GM18502 (cell line): Measurements from ENCODE around the gene OPN1MW3.
A peak's percentile ranks its signal among the peaks of the same experiment; 100 is the strongest.
"Not testable (repeated sequence)": the region's sequence is repeated elsewhere in the genome, so short reads cannot be mapped to it uniquely, and the experiment has no call there.

ENCODE experiments used
- ATAC-seq: cut with Tn5 transposase; IDR thresholded peaks from one replicate; pipeline ENCODE4 v1.9.1; 2021; ENCODE audit warnings: mild to moderate bottlenecking; ENCODE audit not compliant: unreplicated experiment, poor library complexity

The OPN1MW3 gene

DNA sequence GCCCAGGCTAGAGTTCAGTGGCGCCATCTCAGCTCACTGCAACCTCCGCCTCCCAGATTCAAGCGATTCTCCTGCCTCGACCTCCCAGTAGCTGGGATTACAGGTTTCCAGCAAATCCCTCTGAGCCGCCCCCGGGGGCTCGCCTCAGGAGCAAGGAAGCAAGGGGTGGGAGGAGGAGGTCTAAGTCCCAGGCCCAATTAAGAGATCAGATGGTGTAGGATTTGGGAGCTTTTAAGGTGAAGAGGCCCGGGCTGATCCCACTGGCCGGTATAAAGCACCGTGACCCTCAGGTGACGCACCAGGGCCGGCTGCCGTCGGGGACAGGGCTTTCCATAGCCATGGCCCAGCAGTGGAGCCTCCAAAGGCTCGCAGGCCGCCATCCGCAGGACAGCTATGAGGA, at the start of gene OPN1MW3:
Gene OPN1MW3 (plus strand): TSS at position 301 of the 400 bp plus-strand sequence. CDS start 38 bp downstream, at position 339.
- not testable (repeated sequence) for ATAC-seq

DNA sequence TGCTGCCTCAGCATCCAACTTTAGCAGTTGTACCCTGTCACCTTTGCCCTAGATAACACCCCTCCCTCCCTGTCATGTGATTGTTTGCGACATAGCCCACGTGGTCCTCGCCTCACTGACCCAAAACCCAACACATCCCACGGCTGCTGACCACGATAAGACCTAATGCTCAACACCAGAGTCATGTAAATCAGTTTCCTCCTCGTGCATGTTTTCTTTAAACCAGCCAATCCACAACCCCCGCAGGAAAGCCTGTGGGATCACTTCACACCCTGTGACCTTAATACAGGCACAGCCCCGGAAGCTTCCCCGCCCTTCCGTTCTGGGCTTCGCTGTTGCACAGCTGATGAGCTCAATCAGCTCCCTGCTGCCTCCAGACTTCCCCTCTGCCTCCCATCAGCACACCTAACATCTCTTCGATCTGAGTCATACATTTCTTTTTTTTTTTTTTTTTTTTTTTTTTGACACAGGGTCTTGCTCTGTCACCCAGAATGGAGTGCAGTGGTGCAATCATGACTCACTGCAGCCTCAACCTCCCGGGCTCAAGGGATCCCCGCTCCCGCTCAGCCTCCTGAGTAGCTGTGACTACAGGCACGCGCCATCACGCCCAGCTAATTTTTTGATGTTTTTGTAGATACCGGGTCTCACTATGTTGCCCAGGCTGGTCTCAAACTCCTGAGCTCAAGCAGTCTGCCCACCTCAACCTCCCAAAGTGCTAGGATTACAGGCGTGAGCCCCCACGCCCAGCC, 47.5 kb upstream of the OPN1MW3 start:
- peak; percentile 73 for ATAC-seq

DNA sequence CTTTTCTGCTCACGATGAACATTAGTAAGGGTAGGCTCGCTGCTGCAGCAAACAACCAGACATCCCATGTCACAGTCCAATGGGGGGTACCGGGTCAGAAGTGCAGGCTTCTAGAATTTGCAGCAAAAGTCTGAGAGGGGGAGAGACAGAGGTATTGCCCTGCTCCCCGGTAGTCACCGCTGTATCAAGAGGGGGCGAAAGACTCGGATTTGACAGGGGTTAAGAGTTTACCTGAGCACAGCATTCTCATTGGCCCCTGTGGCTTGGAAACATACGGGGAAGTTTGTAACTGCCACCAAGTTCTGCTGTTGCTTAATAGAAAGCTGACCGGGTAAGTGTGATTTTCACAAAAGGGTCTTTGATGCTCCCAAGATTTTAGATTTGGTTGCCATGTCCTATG, 46.3 kb upstream of the OPN1MW3 start:
- not testable (repeated sequence) for ATAC-seq

DNA sequence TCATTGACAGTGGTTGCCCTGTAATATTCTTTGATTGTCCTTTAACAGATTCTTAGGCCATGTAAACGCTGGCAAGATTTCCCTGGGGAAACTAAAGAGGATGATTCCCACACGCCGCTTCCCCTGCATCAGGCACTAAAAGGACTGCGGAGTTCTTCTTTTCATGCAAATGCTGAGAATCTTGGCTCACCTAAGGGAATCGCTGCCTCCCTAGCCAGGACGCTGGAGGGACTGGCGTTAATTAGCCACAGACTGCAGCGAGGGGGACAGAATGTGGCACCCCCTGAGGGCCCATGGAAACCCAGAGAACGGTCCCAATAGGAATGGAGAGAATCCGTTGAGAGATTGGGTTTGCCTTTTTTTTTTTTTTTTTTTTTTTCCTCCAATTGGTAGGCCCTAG, 45.9 kb upstream of the OPN1MW3 start:
- not testable (repeated sequence) for ATAC-seq

DNA sequence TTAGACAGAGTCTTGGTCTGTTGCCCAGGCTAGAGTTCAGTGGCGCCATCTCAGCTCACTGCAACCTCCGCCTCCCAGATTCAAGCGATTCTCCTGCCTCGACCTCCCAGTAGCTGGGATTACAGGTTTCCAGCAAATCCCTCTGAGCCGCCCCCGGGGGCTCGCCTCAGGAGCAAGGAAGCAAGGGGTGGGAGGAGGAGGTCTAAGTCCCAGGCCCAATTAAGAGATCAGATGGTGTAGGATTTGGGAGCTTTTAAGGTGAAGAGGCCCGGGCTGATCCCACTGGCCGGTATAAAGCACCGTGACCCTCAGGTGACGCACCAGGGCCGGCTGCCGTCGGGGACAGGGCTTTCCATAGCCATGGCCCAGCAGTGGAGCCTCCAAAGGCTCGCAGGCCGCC, 37.9 kb upstream of the OPN1MW3 start, which contains the start of gene OPN1MW2:
Gene OPN1MW2 (plus strand): TSS at position 301 of the 400 bp plus-strand sequence. CDS start 60 bp downstream, at position 361.
- ATAC-seq: not testable (repeated sequence)

DNA sequence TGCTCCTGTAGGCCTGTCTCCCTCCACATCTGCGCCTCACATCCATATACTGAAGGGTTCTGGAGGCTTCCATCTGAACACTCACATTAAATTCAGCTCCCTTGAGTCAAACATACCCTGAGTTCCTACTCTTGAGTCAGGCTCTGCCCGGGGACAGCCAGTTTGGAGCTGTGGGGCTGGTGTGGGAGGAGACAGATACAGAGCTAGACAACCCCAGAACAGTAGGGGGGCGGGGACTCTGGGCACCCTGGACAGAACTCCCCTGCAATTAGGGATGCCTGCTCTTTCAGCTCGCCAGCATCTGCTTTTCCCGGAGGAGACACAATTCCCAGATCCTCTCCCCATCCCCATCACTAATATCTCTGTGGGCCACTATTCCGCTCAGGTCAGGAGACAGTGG, 32.1 kb upstream of the OPN1MW3 start:
- not testable (repeated sequence) for ATAC-seq

DNA sequence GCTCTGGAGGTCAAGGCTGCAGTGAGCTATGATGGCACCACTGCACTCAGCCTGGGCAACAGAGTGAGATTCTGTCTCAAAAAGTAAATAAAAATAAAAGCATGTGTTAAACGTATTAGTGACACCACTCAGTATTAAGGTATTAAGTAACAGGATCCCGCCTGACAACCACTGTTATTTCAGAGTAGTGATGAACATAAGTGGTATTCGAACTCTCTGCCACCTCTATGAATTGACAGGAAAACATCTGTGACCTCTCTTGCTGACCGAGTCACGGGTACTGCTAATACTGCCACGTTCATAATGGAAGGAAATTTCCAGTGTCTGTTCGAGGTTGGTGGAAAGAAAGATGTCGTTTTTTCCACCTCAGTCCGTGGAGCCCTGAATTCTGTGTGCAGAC, 30.7 kb upstream of the OPN1MW3 start:
- ATAC-seq: not testable (repeated sequence)

DNA sequence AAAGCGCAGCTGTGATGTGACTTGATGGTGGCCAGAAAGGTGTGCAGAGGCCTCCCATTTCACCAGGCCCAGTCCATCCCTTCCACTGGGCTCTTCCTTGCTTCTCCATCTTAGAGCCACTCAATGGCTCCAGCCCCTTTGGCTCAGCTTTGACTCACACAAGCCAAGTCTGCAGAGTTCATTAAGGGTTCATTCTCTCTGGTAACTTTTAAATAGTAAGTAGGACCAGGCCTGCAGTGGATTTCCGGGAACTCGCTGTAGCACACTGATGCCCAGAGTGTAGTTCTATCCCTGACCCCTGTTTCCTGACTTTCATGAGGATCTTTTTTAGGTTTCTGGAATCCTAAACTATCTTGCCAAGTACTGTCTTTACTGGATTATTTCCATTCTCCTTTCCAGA, 25.9 kb upstream of the OPN1MW3 start:
- ATAC-seq: not testable (repeated sequence)

DNA sequence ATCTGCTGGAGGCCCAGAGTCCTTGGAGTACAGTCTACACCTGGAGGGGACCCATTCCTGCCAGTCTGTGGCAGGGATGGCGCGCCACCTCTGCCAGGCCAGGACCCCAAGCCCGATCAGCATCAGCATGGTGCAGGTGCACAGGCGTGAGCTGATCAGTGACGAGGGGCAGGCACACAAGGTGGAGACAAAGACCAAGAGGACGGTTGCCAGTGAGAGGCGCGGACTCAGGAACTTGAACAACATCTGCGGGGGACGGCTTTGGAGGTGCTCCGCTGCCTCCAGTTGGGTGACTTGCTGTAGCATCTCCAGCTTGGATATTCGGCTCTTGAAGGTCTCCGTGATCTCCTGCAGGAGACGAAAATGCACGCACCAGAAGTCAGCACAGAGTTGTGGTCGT, 23.8 kb upstream of the OPN1MW3 start:
- not testable (repeated sequence) for ATAC-seq

DNA sequence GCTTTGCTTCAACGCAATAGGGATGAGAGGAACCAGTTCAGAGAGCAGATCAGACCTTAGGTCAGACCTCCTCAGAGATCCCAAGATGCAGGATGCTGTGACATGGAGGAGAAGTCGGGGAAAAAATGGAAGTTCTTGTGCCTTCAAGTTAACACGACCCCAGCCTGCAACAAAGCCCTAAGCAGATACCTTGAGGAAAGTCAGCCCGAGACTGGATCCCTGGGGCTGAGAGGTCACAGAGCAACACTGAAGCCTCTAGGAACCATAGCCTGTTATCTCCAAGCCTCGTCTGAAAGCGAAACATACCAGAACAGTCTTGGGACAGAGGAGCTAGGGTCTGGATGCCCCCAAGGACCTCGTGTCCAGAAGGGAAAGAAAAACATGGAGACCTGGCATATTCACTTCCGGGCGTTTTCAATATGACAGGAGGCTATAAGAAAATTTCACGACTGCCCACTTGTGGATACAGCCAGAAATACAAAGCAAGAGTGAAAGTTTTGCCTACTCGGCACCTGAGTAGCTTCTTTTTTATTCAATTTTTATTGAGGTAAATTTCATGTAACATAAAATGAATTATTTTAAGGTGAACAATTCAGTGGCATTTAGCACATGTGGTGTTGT, 18.3 kb upstream of the OPN1MW3 start:
- ATAC-seq: not testable (repeated sequence)

DNA sequence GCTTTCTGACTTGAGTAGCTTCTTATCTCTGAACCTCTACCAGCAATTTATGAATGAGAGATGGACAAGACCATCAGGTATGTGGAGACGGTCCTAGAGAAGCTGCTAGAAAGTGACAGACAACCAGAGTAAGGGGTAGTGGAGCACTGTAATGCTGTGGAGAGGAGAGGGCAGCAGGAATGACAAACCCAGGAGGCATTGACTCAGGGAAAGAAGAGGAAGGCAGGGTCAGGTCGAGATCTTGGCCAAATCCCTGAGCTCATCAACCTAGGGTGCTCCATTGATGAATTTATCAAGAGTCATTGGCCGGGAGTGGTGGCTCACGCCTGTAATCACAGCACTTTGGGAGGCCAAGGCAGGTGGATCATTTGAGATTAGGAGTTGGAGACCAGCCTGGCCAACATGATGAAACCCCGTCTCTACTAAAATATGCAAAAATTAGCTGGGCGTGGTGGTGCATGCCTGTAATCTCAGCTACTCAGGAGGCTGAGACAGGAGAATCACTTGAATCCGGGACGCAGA, 17.3 kb upstream of the OPN1MW3 start:
- not testable (repeated sequence) for ATAC-seq

DNA sequence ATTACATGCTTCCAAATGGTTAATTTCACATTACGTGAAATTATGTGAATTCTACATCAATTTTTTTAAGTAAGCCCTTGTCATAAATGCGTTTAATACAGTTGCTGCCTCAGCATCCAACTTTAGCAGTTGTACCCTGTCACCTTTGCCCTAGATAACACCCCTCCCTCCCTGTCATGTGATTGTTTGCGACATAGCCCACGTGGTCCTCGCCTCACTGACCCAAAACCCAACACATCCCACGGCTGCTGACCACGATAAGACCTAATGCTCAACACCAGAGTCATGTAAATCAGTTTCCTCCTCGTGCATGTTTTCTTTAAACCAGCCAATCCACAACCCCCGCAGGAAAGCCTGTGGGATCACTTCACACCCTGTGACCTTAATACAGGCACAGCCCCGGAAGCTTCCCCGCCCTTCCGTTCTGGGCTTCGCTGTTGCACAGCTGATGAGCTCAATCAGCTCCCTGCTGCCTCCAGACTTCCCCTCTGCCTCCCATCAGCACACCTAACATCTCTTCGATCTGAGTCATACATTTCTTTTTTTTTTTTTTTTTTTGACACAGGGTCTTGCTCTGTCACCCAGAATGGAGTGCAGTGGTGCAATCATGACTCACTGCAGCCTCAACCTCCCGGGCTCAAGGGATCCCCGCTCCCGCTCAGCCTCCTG, 9.9 kb upstream of the OPN1MW3 start:
- ATAC-seq: peak; percentile 79

DNA sequence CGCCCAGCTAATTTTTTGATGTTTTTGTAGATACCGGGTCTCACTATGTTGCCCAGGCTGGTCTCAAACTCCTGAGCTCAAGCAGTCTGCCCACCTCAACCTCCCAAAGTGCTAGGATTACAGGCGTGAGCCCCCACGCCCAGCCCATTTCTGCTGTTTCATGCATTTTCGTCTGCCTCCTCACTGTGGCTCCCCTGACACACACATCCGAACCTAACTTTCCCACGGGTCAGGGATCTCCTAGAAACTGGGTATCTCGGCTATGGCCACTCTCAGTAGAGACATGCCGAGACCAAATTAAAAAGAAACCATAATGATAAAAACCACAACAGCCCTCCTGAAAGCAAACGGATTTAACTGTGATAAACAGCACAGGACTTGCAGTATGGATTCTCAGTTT, 9.3 kb upstream of the OPN1MW3 start:
- ATAC-seq: not testable (repeated sequence)

DNA sequence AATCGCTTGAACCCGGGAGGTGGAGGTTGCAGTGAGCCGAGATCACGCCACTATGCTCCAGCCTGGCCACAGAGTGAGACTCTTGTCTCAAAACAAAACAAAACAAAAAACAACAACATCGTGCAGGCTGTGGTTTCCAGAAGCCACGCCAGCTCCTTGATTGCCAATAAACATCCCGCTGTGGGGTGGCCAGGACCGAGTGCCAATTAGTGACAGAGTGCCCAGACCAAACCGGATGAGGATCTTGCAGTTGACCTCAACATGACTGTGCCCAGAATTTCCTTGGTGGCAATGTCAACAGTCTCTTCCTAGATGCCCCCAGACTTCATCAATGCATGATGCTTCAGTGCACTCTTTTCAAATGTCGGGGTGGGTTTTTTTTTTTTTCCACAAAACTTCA, 1.3 kb downstream of the OPN1MW3 start:
- not testable (repeated sequence) for ATAC-seq

DNA sequence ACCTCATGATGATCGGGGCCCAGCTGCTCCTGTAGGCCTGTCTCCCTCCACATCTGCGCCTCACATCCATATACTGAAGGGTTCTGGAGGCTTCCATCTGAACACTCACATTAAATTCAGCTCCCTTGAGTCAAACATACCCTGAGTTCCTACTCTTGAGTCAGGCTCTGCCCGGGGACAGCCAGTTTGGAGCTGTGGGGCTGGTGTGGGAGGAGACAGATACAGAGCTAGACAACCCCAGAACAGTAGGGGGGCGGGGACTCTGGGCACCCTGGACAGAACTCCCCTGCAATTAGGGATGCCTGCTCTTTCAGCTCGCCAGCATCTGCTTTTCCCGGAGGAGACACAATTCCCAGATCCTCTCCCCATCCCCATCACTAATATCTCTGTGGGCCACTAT, 5.7 kb downstream of the OPN1MW3 start:
- ATAC-seq: not testable (repeated sequence)

DNA sequence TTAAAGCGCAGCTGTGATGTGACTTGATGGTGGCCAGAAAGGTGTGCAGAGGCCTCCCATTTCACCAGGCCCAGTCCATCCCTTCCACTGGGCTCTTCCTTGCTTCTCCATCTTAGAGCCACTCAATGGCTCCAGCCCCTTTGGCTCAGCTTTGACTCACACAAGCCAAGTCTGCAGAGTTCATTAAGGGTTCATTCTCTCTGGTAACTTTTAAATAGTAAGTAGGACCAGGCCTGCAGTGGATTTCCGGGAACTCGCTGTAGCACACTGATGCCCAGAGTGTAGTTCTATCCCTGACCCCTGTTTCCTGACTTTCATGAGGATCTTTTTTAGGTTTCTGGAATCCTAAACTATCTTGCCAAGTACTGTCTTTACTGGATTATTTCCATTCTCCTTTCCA, 11.9 kb downstream of the OPN1MW3 start:
- ATAC-seq: not testable (repeated sequence)

DNA sequence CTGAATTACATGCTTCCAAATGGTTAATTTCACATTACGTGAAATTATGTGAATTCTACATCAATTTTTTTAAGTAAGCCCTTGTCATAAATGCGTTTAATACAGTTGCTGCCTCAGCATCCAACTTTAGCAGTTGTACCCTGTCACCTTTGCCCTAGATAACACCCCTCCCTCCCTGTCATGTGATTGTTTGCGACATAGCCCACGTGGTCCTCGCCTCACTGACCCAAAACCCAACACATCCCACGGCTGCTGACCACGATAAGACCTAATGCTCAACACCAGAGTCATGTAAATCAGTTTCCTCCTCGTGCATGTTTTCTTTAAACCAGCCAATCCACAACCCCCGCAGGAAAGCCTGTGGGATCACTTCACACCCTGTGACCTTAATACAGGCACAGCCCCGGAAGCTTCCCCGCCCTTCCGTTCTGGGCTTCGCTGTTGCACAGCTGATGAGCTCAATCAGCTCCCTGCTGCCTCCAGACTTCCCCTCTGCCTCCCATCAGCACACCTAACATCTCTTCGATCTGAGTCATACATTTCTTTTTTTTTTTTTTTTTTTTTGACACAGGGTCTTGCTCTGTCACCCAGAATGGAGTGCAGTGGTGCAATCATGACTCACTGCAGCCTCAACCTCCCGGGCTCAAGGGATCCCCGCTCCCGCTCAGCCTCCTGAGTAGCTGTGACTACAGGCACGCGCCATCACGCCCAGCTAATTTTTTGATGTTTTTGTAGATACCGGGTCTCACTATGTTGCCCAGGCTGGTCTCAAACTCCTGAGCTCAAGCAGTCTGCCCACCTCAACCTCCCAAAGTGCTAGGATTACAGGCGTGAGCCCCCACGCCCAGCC, 27.3 kb downstream of the OPN1MW3 start:
- peak; percentile 60 for ATAC-seq

DNA sequence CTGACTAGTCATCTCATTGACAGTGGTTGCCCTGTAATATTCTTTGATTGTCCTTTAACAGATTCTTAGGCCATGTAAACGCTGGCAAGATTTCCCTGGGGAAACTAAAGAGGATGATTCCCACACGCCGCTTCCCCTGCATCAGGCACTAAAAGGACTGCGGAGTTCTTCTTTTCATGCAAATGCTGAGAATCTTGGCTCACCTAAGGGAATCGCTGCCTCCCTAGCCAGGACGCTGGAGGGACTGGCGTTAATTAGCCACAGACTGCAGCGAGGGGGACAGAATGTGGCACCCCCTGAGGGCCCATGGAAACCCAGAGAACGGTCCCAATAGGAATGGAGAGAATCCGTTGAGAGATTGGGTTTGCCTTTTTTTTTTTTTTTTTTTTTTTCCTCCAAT, 29.0 kb downstream of the OPN1MW3 start:
- not testable (repeated sequence) for ATAC-seq

DNA sequence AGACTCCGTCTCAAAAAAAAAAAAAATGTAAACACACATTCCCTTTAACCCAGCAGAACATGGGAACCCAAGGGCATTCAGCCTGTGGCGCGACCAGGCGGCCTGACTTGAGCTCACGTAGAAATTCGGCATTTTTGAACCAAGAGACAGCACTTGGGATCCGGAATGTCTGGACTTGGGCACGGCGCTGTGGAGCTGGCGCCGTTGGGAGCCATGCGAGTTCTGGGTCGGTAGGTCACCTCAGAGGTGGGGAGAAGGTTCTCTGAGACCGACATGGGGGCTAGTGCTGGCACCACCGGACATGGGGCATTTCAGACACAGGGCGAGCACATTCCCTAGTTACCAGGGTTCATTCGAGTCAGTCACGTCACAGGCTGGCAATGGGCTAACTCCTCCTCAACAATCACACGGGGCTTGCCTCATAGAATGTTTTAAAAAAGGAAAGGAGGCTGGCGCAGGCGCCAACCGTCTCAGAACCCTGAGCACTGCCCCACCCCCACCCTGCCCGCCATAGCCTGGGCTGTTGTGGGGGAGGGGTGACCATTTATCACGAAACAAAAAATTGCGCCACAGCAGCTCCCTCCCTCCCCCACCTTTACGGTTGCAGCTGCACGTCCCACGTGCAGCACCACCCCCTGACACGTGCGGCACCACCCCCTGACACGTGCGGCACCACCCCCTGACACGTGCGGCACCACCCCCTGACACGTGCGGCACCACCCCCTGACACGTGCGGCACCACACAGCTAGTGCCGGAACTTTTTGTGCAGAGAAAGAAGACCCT, 37.6 kb downstream of the OPN1MW3 start, which contains the start of gene TEX28:
Gene TEX28 (minus strand): TSS at position 334 of the 784 bp plus-strand sequence. CDS start 3,007 bp downstream, outside the sequence.
- ATAC-seq: no peak
